ENCODE results near the gene RAPGEF4.

DNA sequence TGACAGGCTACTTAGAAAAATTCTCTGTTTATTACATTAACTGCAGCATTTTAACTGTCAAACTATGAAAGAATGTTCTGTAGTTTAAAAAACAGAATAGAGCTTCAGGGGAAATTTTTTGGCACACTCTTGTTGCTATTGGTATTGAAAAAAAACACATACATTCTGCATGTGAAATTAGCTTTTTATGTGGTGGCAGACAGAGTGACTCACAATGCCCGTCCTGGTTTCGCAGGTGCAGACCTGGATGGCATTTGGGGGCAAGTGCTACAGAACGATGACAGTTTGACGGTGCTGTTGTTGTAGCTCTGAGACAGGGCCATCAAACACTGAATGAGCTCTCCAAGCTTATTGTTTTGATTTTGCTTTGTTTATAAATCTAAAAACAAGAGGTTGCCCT lies 235.0 kb downstream of the RAPGEF4 start:
- TF ChIP-seq ATF1 (CRISPR knock-in tag; IDR thresholded peaks at IDR 0.05) (no peak), ESRRA (CRISPR knock-in tag; IDR thresholded peaks at IDR 0.05; ENCODE audit: borderline replicate concordance) (no peak), IRF2 (CRISPR knock-in tag; IDR thresholded peaks at IDR 0.05; ENCODE audit: borderline replicate concordance, low read depth) (no peak)
- TF ChIP-seq, protein P1, sequence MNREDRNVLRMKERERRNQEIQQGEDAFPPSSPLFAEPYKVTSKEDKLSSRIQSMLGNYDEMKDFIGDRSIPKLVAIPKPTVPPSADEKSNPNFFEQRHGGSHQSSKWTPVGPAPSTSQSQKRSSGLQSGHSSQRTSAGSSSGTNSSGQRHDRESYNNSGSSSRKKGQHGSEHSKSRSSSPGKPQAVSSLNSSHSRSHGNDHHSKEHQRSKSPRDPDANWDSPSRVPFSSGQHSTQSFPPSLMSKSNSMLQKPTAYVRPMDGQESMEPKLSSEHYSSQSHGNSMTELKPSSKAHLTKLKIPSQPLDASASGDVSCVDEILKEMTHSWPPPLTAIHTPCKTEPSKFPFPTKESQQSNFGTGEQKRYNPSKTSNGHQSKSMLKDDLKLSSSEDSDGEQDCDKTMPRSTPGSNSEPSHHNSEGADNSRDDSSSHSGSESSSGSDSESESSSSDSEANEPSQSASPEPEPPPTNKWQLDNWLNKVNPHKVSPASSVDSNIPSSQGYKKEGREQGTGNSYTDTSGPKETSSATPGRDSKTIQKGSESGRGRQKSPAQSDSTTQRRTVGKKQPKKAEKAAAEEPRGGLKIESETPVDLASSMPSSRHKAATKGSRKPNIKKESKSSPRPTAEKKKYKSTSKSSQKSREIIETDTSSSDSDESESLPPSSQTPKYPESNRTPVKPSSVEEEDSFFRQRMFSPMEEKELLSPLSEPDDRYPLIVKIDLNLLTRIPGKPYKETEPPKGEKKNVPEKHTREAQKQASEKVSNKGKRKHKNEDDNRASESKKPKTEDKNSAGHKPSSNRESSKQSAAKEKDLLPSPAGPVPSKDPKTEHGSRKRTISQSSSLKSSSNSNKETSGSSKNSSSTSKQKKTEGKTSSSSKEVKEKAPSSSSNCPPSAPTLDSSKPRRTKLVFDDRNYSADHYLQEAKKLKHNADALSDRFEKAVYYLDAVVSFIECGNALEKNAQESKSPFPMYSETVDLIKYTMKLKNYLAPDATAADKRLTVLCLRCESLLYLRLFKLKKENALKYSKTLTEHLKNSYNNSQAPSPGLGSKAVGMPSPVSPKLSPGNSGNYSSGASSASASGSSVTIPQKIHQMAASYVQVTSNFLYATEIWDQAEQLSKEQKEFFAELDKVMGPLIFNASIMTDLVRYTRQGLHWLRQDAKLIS (CRISPR knock-in tag; IDR thresholded peaks at IDR 0.05; ENCODE audit: borderline replicate concordance) = no peak
- TF ChIP-seq, protein P2, sequence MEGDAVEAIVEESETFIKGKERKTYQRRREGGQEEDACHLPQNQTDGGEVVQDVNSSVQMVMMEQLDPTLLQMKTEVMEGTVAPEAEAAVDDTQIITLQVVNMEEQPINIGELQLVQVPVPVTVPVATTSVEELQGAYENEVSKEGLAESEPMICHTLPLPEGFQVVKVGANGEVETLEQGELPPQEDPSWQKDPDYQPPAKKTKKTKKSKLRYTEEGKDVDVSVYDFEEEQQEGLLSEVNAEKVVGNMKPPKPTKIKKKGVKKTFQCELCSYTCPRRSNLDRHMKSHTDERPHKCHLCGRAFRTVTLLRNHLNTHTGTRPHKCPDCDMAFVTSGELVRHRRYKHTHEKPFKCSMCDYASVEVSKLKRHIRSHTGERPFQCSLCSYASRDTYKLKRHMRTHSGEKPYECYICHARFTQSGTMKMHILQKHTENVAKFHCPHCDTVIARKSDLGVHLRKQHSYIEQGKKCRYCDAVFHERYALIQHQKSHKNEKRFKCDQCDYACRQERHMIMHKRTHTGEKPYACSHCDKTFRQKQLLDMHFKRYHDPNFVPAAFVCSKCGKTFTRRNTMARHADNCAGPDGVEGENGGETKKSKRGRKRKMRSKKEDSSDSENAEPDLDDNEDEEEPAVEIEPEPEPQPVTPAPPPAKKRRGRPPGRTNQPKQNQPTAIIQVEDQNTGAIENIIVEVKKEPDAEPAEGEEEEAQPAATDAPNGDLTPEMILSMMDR (IDR thresholded peaks at IDR 0.05) = no peak
- TF ChIP-seq, protein P3, sequence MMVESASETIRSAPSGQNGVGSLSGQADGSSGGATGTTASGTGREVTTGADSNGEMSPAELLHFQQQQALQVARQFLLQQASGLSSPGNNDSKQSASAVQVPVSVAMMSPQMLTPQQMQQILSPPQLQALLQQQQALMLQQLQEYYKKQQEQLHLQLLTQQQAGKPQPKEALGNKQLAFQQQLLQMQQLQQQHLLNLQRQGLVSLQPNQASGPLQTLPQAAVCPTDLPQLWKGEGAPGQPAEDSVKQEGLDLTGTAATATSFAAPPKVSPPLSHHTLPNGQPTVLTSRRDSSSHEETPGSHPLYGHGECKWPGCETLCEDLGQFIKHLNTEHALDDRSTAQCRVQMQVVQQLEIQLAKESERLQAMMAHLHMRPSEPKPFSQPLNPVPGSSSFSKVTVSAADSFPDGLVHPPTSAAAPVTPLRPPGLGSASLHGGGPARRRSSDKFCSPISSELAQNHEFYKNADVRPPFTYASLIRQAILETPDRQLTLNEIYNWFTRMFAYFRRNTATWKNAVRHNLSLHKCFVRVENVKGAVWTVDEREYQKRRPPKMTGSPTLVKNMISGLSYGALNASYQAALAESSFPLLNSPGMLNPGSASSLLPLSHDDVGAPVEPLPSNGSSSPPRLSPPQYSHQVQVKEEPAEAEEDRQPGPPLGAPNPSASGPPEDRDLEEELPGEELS (CRISPR knock-in tag; IDR thresholded peaks at IDR 0.05) = no peak
- TF ChIP-seq, protein P4, sequence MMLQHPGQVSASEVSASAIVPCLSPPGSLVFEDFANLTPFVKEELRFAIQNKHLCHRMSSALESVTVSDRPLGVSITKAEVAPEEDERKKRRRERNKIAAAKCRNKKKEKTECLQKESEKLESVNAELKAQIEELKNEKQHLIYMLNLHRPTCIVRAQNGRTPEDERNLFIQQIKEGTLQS (CRISPR knock-in tag; conservative IDR thresholded peaks at IDR 0.05) = no peak
